SK-N-SH treated with all-trans-retinoic acid at 6 μM for 48 hours (cell line): Measurements from ENCODE around the gene DNAAF1.

Experiments
- ATAC-seq: fragments of 200-7000 bp; cut with Tn5 transposase; 3 replicates; pipeline ENCODE4 v1.9.1; 2020; ENCODE audit warnings: mild to moderate bottlenecking, moderate library complexity
- BACH2 ChIP-seq: fragments of 250-450 bp; sonication (Bioruptor Pico); IDR thresholded peaks from 2 replicates; pipeline ENCODE4 v1.9.0; 2021; ENCODE audit warnings: mild to moderate bottlenecking, borderline replicate concordance
- CREB5 ChIP-seq: fragments of 250-450 bp; sonication (Bioruptor Pico); IDR thresholded peaks from 2 replicates; pipeline ENCODE4 v1.5.1; 2020; ENCODE audit warnings: low read depth, mild to moderate bottlenecking, moderate library complexity
- CSDC2 ChIP-seq: fragments of 250-450 bp; sonication (Bioruptor Pico); IDR thresholded peaks from 2 replicates; pipeline ENCODE4 v1.5.0; 2020; ENCODE audit warnings: mild to moderate bottlenecking, moderate library complexity
- ESRRG ChIP-seq: fragments of 250-450 bp; sonication (Bioruptor Pico); IDR thresholded peaks from 2 replicates; pipeline ENCODE4 v1.6.1; 2021; ENCODE audit warnings: mild to moderate bottlenecking
- ISL1 ChIP-seq: fragments of 250-450 bp; sonication (Bioruptor Pico); IDR thresholded peaks from 2 replicates; pipeline ENCODE4 v2.1.2; 2022; ENCODE audit warnings: mild to moderate bottlenecking, moderate library complexity
- OSR1 ChIP-seq: fragments of 250-450 bp; sonication (Bioruptor Pico); IDR thresholded peaks from 2 replicates; pipeline ENCODE4 v1.8.0; 2022; ENCODE audit warnings: moderate library complexity, mild to moderate bottlenecking, inconsistent platforms
- POU6F1 ChIP-seq: fragments of 250-450 bp; sonication (Bioruptor Pico); IDR thresholded peaks from 2 replicates; pipeline ENCODE4 v1.8.0; 2021; ENCODE audit warnings: low read depth, mild to moderate bottlenecking, moderate library complexity, borderline replicate concordance
- PPARA ChIP-seq: fragments of 250-450 bp; sonication (Bioruptor Pico); IDR thresholded peaks from 2 replicates; pipeline ENCODE4 v1.5.0; 2020; ENCODE audit warnings: mild to moderate bottlenecking, borderline replicate concordance
- RARB ChIP-seq: fragments of 250-450 bp; sonication (Bioruptor Pico); IDR thresholded peaks from 2 replicates; pipeline ENCODE4 v1.8.0; 2021; ENCODE audit warnings: mild to moderate bottlenecking, moderate library complexity
- TCF4 ChIP-seq: fragments of 250-450 bp; sonication (Bioruptor Pico); IDR thresholded peaks from 2 replicates; pipeline ENCODE4 v1.8.0; 2021; ENCODE audit warnings: mild to moderate bottlenecking, moderate library complexity, borderline replicate concordance
- TOX ChIP-seq: fragments of 250-450 bp; sonication (Bioruptor Pico); IDR thresholded peaks from 2 replicates; pipeline ENCODE4 v1.8.0; 2021; ENCODE audit warnings: mild to moderate bottlenecking, moderate library complexity, borderline replicate concordance
- TSHZ2 ChIP-seq: fragments of 250-450 bp; sonication (Bioruptor Pico); IDR thresholded peaks from 2 replicates; pipeline ENCODE4 v1.5.0; 2020; ENCODE audit warnings: mild to moderate bottlenecking, moderate library complexity
- ZFP3 ChIP-seq: fragments of 250-450 bp; sonication (Bioruptor Pico); IDR thresholded peaks from 2 replicates; pipeline ENCODE4 v1.5.0; 2020; ENCODE audit warnings: mild to moderate bottlenecking, moderate library complexity
- ZFP30 ChIP-seq: fragments of 450-650 bp; formaldehyde crosslinking; IDR thresholded peaks from 2 replicates; pipeline ENCODE4 v1.5.0; 2022; ENCODE audit warnings: mild to moderate bottlenecking, moderate library complexity
- ZNF565 ChIP-seq: fragments of 450-650 bp; formaldehyde crosslinking; conservative IDR thresholded peaks from 2 replicates; pipeline ENCODE4 v1.5.0; 2020; ENCODE audit warnings: low read depth, mild to moderate bottlenecking, moderate library complexity
- ZNF70 ChIP-seq: fragments of 450-650 bp; formaldehyde crosslinking; IDR thresholded peaks from 2 replicates; pipeline ENCODE4 v1.5.0; 2020; ENCODE audit warnings: mild to moderate bottlenecking, moderate library complexity
- ZNF8 ChIP-seq: fragments of 450-650 bp; formaldehyde crosslinking; IDR thresholded peaks from 2 replicates; pipeline ENCODE4 v1.5.0; 2020; ENCODE audit warnings: mild to moderate bottlenecking, moderate library complexity
- TF ChIP-seq, protein P1 (sequence below): fragments of 250-450 bp; sonication (Bioruptor Pico); IDR thresholded peaks from 2 replicates; pipeline ENCODE4 v1.8.0; 2020; ENCODE audit warnings: mild to moderate bottlenecking, moderate library complexity, borderline replicate concordance
- TF ChIP-seq, protein P2 (sequence below): fragments of 250-450 bp; sonication (Bioruptor Pico); IDR thresholded peaks from 2 replicates; pipeline ENCODE4 v1.5.1; 2021; ENCODE audit warnings: mild to moderate bottlenecking, moderate library complexity

Gene DNAAF1

DNA sequence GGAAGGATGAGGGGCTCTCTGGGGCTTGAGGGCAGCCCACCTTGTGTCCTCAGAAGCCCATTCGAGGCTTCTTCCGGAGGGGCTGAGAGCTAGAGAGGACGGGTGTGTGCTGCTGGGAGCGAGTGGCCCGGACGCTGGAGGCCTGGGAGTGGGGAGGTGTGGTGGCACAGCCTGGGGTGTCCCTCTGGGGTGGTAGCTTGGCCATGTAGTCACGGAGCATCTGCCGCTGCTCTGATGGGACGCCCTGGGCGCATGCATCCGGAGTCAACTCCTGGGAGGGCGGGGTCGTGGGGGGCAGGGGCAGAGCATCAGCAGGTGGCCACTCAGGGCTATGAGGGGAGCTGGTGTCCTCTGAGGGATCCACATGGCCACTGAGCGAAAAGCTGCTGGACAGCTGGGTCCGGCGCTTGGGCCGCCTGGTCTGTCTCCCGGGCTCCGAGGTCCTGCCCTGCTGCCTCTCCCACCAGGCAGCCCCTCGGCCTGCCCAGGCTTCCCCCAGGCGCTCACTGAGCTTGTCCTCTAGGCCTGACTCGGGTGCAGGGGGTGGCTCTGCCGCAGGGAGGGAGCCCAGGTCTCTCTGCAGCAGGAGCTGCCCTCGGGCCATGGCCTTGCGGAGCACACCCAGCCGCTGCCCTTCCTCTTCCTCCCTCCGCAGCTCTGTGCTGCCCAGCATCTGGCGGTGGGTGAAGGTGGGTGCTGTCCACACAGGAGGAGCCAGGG is 33.9 kb downstream of the DNAAF1 start:
- ATAC-seq = no peak
- no peak for TF ChIP-seq ISL1
- TF ChIP-seq BACH2 = no peak
- TF ChIP-seq, protein P1, sequence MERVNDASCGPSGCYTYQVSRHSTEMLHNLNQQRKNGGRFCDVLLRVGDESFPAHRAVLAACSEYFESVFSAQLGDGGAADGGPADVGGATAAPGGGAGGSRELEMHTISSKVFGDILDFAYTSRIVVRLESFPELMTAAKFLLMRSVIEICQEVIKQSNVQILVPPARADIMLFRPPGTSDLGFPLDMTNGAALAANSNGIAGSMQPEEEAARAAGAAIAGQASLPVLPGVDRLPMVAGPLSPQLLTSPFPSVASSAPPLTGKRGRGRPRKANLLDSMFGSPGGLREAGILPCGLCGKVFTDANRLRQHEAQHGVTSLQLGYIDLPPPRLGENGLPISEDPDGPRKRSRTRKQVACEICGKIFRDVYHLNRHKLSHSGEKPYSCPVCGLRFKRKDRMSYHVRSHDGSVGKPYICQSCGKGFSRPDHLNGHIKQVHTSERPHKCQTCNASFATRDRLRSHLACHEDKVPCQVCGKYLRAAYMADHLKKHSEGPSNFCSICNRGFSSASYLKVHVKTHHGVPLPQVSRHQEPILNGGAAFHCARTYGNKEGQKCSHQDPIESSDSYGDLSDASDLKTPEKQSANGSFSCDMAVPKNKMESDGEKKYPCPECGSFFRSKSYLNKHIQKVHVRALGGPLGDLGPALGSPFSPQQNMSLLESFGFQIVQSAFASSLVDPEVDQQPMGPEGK = no peak
- no peak for TF ChIP-seq ZFP3 (CRISPR knock-in tag)
- no peak for TF ChIP-seq TSHZ2 (CRISPR knock-in tag)

GRCh38 chr16:84179612-84180320 is 34.7 kb downstream of the DNAAF1 start:
- no peak for ATAC-seq
- TF ChIP-seq ISL1 (no peak), ZFP30 (CRISPR knock-in tag) (no peak), ZNF565 (CRISPR knock-in tag) (no peak), CREB5 (CRISPR knock-in tag) (no peak), RARB (CRISPR knock-in tag) (no peak), ZNF70 (CRISPR knock-in tag) (no peak), TCF4 (CRISPR knock-in tag) (no peak), CSDC2 (CRISPR knock-in tag) (no peak), OSR1 (CRISPR knock-in tag) (no peak)
- TF ChIP-seq, protein P2, sequence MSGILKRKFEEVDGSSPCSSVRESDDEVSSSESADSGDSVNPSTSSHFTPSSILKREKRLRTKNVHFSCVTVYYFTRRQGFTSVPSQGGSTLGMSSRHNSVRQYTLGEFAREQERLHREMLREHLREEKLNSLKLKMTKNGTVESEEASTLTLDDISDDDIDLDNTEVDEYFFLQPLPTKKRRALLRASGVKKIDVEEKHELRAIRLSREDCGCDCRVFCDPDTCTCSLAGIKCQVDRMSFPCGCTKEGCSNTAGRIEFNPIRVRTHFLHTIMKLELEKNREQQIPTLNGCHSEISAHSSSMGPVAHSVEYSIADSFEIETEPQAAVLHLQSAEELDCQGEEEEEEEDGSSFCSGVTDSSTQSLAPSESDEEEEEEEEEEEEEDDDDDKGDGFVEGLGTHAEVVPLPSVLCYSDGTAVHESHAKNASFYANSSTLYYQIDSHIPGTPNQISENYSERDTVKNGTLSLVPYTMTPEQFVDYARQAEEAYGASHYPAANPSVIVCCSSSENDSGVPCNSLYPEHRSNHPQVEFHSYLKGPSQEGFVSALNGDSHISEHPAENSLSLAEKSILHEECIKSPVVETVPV = no peak
- TF ChIP-seq, all 23 proteins: peak for 0

- TF ChIP-seq ESRRG (CRISPR knock-in tag) (no peak), ISL1 (no peak), TSHZ2 (CRISPR knock-in tag) (no peak), RARB (CRISPR knock-in tag) (no peak), ZNF8 (CRISPR knock-in tag) (no peak), POU6F1 (CRISPR knock-in tag) (no peak), TOX (CRISPR knock-in tag) (no peak), PPARA (CRISPR knock-in tag) (no peak), ZFP30 (CRISPR knock-in tag) (no peak)
- TF ChIP-seq, all 23 proteins: peak for 0
- ATAC-seq = no peak
These were observed 35.5 kb downstream of the DNAAF1 start for GRCh38 chr16:84180519-84181140.
